22Rv1 (cell line): Measurements from ENCODE around the gene SRMS.

Experiments used
- ZFX ChIP-seq: fragments of 450-650 bp; IDR thresholded peaks from 2 replicates; pipeline ENCODE4 v1.6.1; 2017; ENCODE audit warnings: antibody characterized with exemption, borderline replicate concordance
- TF ChIP-seq, protein P1 (sequence below): fragments of 450-650 bp; IDR thresholded peaks from 2 replicates; pipeline ENCODE4 v1.5.1; 2017; ENCODE audit warnings: mild to moderate bottlenecking

DNA sequence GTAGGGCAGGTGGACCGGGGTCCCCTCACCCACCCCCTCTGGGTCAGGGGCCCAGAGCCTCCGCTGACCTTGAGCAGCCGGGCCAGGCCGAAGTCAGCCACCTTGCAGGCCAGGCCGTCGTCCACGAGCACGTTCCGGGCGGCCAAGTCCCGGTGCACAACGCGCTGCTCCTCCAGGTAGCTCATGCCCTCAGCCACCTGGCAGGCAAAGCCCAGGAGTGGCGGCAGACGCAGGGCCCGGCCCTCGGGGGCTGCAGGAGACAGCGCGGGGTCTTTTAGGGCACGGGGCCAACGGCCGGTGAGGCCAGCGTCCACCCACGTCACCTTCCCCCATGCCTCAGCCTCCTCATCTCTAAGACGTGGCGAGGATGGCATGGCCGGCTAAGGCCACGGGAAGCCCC lies 6.2 kb downstream of the SRMS start:
- TF ChIP-seq, protein P1, sequence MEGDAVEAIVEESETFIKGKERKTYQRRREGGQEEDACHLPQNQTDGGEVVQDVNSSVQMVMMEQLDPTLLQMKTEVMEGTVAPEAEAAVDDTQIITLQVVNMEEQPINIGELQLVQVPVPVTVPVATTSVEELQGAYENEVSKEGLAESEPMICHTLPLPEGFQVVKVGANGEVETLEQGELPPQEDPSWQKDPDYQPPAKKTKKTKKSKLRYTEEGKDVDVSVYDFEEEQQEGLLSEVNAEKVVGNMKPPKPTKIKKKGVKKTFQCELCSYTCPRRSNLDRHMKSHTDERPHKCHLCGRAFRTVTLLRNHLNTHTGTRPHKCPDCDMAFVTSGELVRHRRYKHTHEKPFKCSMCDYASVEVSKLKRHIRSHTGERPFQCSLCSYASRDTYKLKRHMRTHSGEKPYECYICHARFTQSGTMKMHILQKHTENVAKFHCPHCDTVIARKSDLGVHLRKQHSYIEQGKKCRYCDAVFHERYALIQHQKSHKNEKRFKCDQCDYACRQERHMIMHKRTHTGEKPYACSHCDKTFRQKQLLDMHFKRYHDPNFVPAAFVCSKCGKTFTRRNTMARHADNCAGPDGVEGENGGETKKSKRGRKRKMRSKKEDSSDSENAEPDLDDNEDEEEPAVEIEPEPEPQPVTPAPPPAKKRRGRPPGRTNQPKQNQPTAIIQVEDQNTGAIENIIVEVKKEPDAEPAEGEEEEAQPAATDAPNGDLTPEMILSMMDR: no peak
- TF ChIP-seq ZFX: no peak
